Lung (tissue), 12 donors: Measurements from ENCODE around the gene KLHDC7B. TPM values are rescaled to one million over a fixed set of nuclear protein-coding genes. Genes with fewer than 3 reads are reported as not detected.
A peak's percentile ranks its signal among the peaks of the same experiment; 100 is the strongest.

Source experiments
- ATAC-seq: fragments of 200-7000 bp; cut with Tn5 transposase; one replicate; pipeline ENCODE4 v1.9.1; 2020; ENCODE audit warnings: moderate number of reproducible peaks; ENCODE audit not compliant: insufficient read depth, low FRiP score
- DNase-seq, 3 donors: peaks; one replicate each; pipeline ENCODE4 v3.0.0-alpha.2; 2013 to 2017
- H3K27ac ChIP-seq, 2 donors: one replicate each; pipeline ENCODE4 v1.5.1; 2013; ENCODE audit warnings: mild to moderate bottlenecking in 2 of 2, moderate library complexity in 2 of 2, control low read depth in 1 of 2, inconsistent platforms in 1 of 2, low read depth in 1 of 2, low read length in 1 of 2
- H3K27me3 ChIP-seq, 3 donors: one replicate each; pipeline ENCODE4 v1.5.1; 2013; ENCODE audit warnings: low read length in 2 of 3; ENCODE audit not compliant: control insufficient read depth in 3 of 3, insufficient read depth in 3 of 3
- H3K36me3 ChIP-seq, 4 donors: one replicate each; pipeline ENCODE4 v1.5.1; 2013; ENCODE audit warnings: low read length in 4 of 4, mild to moderate bottlenecking in 1 of 4, moderate library complexity in 1 of 4; ENCODE audit not compliant: control insufficient read depth in 4 of 4, insufficient read depth in 4 of 4
- H3K4me1 ChIP-seq, 5 donors: one replicate each; pipeline ENCODE4 v1.5.1; 2013; ENCODE audit warnings: low read length in 5 of 5, mild to moderate bottlenecking in 2 of 5, moderate library complexity in 1 of 5; ENCODE audit not compliant: control insufficient read depth in 5 of 5, insufficient read depth in 5 of 5
- H3K4me3 ChIP-seq: one replicate; pipeline ENCODE4 v1.5.1; 2013; ENCODE audit warnings: mild to moderate bottlenecking, control low read depth, moderate library complexity
- H3K9ac ChIP-seq, 2 donors: one replicate each; pipeline ENCODE4 v1.5.1; 2013; ENCODE audit warnings: low read length in 2 of 2, control low read depth in 1 of 2; ENCODE audit not compliant: insufficient read depth in 1 of 2
- H3K9me3 ChIP-seq, 4 donors: one replicate each; pipeline ENCODE4 v1.5.1; 2013; ENCODE audit warnings: low read length in 3 of 4, mild to moderate bottlenecking in 1 of 4, moderate library complexity in 1 of 4; ENCODE audit not compliant: control insufficient read depth in 4 of 4, insufficient read depth in 3 of 4
- whole genome bisulfite sequencing, 2 donors: extraction: QIAGEN DNeasy Blood & Tissue Kit; methylation state at CpG; one replicate each; pipeline ENCODE4 v1.1.7; 2013; 5-methylcytosine and 5-hydroxymethylcytosine counted together
- polyA plus RNA-seq, 2 donors: library from polyadenylated mRNA; stranded (reverse); fragments of 200-250 nt; gene quantifications; one replicate each; pipeline ENCODE4 v1.2.1, GENCODE V29; 2013
- total RNA-seq, 2 donors: library from RNA; depleted of rRNA in 1 of 2; stranded (reverse); fragments of >200 nt in 1 of 2; gene quantifications; one replicate each; pipeline ENCODE4 v1.2.1, GENCODE V29; 2014 to 2021
- TF ChIP-seq, protein P1 (sequence below): IDR thresholded peaks from 2 replicates; pipeline ENCODE4 v1.5.1; 2012; ENCODE audit warnings: mild to moderate bottlenecking; ENCODE audit errors: control extremely low read depth, extremely low read depth
- donor health status: control.
- donor health status: control.
- donor health status: Bipolar disorder and iron deficiency.
- donor health status: healthy.
- donor health status: DM: yes; HTN: yes; CAD: no.

KLHDC7B gene
- total and polyA plus RNA-seq, 4 donors: 0.39 to 1.6 (median 0.95) TPM

GRCh38 chr22:50561401-50562358 is 16.0 kb downstream of the KLHDC7B start:
- Histone ChIP-seq H3K9me3 (no peaks in the 10 kb centered on the region), H3K27me3 (peaks cover 0 to 10% (median 0%) of the 10 kb centered on the region in 3 donors), H3K36me3 (no peaks in the 10 kb centered on the region), H3K4me3 (no peak overlapping the region), H3K9ac (no peak overlapping the region), H3K4me1 (peaks cover 0 to 7% (median 0%) of the 10 kb centered on the region in 5 donors), H3K27ac (no peak overlapping the region)
- 80% methylated on average over 23 to 29 of the region's 34 CpGs for WGBS, 2 donors
- ATAC-seq: no peak
- TF ChIP-seq, protein P1, sequence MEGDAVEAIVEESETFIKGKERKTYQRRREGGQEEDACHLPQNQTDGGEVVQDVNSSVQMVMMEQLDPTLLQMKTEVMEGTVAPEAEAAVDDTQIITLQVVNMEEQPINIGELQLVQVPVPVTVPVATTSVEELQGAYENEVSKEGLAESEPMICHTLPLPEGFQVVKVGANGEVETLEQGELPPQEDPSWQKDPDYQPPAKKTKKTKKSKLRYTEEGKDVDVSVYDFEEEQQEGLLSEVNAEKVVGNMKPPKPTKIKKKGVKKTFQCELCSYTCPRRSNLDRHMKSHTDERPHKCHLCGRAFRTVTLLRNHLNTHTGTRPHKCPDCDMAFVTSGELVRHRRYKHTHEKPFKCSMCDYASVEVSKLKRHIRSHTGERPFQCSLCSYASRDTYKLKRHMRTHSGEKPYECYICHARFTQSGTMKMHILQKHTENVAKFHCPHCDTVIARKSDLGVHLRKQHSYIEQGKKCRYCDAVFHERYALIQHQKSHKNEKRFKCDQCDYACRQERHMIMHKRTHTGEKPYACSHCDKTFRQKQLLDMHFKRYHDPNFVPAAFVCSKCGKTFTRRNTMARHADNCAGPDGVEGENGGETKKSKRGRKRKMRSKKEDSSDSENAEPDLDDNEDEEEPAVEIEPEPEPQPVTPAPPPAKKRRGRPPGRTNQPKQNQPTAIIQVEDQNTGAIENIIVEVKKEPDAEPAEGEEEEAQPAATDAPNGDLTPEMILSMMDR: no peak
- DNase-seq: no peak

- DNase-seq: peak; percentile 93 to 95 (median 93)
- ATAC-seq: peak; percentile 99
- Histone ChIP-seq H3K27me3 (peaks cover 0 to 7% (median 0%) of the 10 kb centered on the region in 3 donors), H3K9ac (peak within 1 kb of the TSS in 1 of 2 donors; percentile 58), H3K9me3 (no peaks in the 10 kb centered on the region), H3K36me3 (no peaks in the 10 kb centered on the region), H3K4me3 (peak within 1 kb of the TSS; percentile 10), H3K4me1 (peaks cover 0 to 7% (median 0%) of the 10 kb centered on the region in 5 donors), H3K27ac (peak within 1 kb of the TSS; percentile 37 to 77)
- WGBS, 2 donors: 2 to 6% methylated on average over 44 to 61 of the region's 61 CpGs
- TF ChIP-seq, protein P1: peak; percentile 92
Measured at GRCh38 chr22:50562523-50563412, 17.1 kb downstream of the KLHDC7B start, which contains the start of gene SYCE3. Gene SYCE3 (minus strand): TSS chr22:50562919. CDS start chr22:50556405, 6,514 bp downstream.

- ATAC-seq (peak; percentile 10), DNase-seq (no peak)
- Histone ChIP-seq H3K36me3 (no peaks in the 10 kb centered on the region), H3K4me3 (no peak overlapping the region), H3K4me1 (peaks cover 0 to 7% (median 0%) of the 10 kb centered on the region in 5 donors), H3K27me3 (peaks cover 0 to 6% (median 0%) of the 10 kb centered on the region in 3 donors), H3K9me3 (no peaks in the 10 kb centered on the region), H3K27ac (peak overlapping the region; percentile 37 to 77), H3K9ac (peak overlapping the region in 1 of 2 donors; percentile 58)
- 25 to 36% methylated on average over 17 of the region's 17 CpGs for WGBS, 2 donors
- TF ChIP-seq, protein P1: no peak
Measured at GRCh38 chr22:50563413-50564160, 17.9 kb downstream of the KLHDC7B start.
